Activated CD4-positive, alpha-beta T cell treated with anti-CD3 and anti-CD28 coated beads, Interleukin-2, amount 50 U/mL, for 24 hours (primary cell): Measurements from ENCODE around the gene DTNA.
"Not testable (repeated sequence)": the region's sequence is repeated elsewhere in the genome, so short reads cannot be mapped to it uniquely, and the experiment has no call there.

Experiments
- DNase-seq, 2 donors: peaks; one replicate each; pipeline ENCODE4 v3.0.0-alpha.2; 2020; ENCODE audit warnings: low read depth in 1 of 2, low spot score in 1 of 2

Gene DTNA

GRCh38 chr18:34887881-34888580, 177.9 kb downstream of the DTNA start:
- DNase-seq, result no peak

- DNase-seq, result no peak
Measured at GRCh38 chr18:34890486-34891085, 180.5 kb downstream of the DTNA start.

GRCh38 chr18:34892379-34892778, 182.3 kb downstream of the DTNA start:
- DNase-seq, result no peak

GRCh38 chr18:34893239-34893638, 183.1 kb downstream of the DTNA start:
- DNase-seq, result no peak

- DNase-seq, result no peak
Measured at GRCh38 chr18:34901299-34901698, 191.2 kb downstream of the DTNA start.

- no peak for DNase-seq
Measured at GRCh38 chr18:34904994-34905393, 194.9 kb downstream of the DTNA start.

- DNase-seq, result peak in 1 of 2 donors; percentile 4
Measured at GRCh38 chr18:34906985-34907384, 196.9 kb downstream of the DTNA start.

- no peak for DNase-seq
Measured at GRCh38 chr18:34909637-34910364, 199.7 kb downstream of the DTNA start.

GRCh38 chr18:34911081-34911480, 201.0 kb downstream of the DTNA start:
- DNase-seq, result no peak

- DNase-seq, result no peak
Measured at GRCh38 chr18:34911661-34912384, 201.7 kb downstream of the DTNA start.

GRCh38 chr18:34913837-34914661, 204.0 kb downstream of the DTNA start:
- no peak for DNase-seq

- no peak for DNase-seq
Measured at GRCh38 chr18:34915046-34915445, 204.9 kb downstream of the DTNA start.

- DNase-seq, result not testable (repeated sequence)
Measured at GRCh38 chr18:34916539-34916938, 206.4 kb downstream of the DTNA start.

GRCh38 chr18:34918856-34919255, 208.8 kb downstream of the DTNA start:
- no peak for DNase-seq

- no peak for DNase-seq
Measured at GRCh38 chr18:34921226-34921625, 211.1 kb downstream of the DTNA start.

GRCh38 chr18:34921811-34922385, 211.8 kb downstream of the DTNA start:
- DNase-seq, result no peak

- DNase-seq, result not testable (repeated sequence)
Measured at GRCh38 chr18:34922594-34922993, 212.5 kb downstream of the DTNA start.

- no peak for DNase-seq
Measured at GRCh38 chr18:34923911-34924310, 213.8 kb downstream of the DTNA start.

GRCh38 chr18:34926683-34927082, 216.6 kb downstream of the DTNA start:
- DNase-seq, result no peak

GRCh38 chr18:34928088-34928753, 218.1 kb downstream of the DTNA start:
- no peak for DNase-seq
